K562 (cell line): ENCODE measurements around the gene PPFIA3. TPM values are rescaled to one million over a fixed set of nuclear protein-coding genes. Genes with fewer than 3 reads are reported as not detected.
A peak's percentile ranks its signal among the peaks of the same experiment; 100 is the strongest.

ENCODE experiments used
- ARID1B ChIP-seq: fragments of 450-650 bp; IDR thresholded peaks from 2 replicates; pipeline ENCODE4 v1.6.1; 2016; ENCODE audit warnings: antibody characterized with exemption, mild to moderate bottlenecking, inconsistent platforms
- BRD9 ChIP-seq: fragments of 450-650 bp; IDR thresholded peaks from 2 replicates; pipeline ENCODE4 v1.6.1; 2018; ENCODE audit warnings: low read depth; ENCODE audit not compliant: partially characterized antibody
- CHD4 ChIP-seq: fragments of 200-600 bp; sonication (generic); IDR thresholded peaks from 3 replicates; pipeline ENCODE4 v1.6.1; 2012; ENCODE audit warnings: low read depth, mild to moderate bottlenecking, mixed read lengths, low read length, inconsistent platforms; ENCODE audit not compliant: insufficient read depth, insufficient replicate concordance, poor library complexity, severe bottlenecking
- ETV5 ChIP-seq: sonication (generic); formaldehyde crosslinking; IDR thresholded peaks from 2 replicates; pipeline ENCODE4 v1.4.0; 2020; ENCODE audit warnings: low read depth, mild to moderate bottlenecking, missing genetic modification reagents
- MED1 ChIP-seq: sonication (generic); formaldehyde crosslinking; IDR thresholded peaks from 2 replicates; pipeline ENCODE4 v1.8.1; 2023; ENCODE audit warnings: missing genetic modification reagents, borderline replicate concordance
- MXI1 ChIP-seq: IDR thresholded peaks from 2 replicates; pipeline ENCODE4 v1.6.1; 2011; ENCODE audit warnings: low read depth, mild to moderate bottlenecking, improper control_type of control experiment, low read length
- NUFIP1 ChIP-seq: fragments of 450-650 bp; IDR thresholded peaks from 2 replicates; pipeline ENCODE4 v1.6.1; 2018; ENCODE audit not compliant: partially characterized antibody
- SREBF2 ChIP-seq: sonication (generic); formaldehyde crosslinking; IDR thresholded peaks from 2 replicates; pipeline ENCODE4 v1.4.0; 2020; ENCODE audit warnings: mild to moderate bottlenecking, missing genetic modification reagents
- ZNF785 ChIP-seq: fragments of 250-450 bp; sonication (Bioruptor Pico); IDR thresholded peaks from 2 replicates; pipeline ENCODE4 v1.4.0; 2020; ENCODE audit warnings: mild to moderate bottlenecking
- polyA plus RNA-seq, 8 experiments: library from polyadenylated mRNA; depleted of rRNA in 4 of 8; stranded (reverse) in 5 of 8; unstranded in 3 of 8; fragments of >200 nt; fragmentation: Nextera tagmentation in 2 of 8; fragmentation: Illumina TruSeq in 1 of 8; extraction: Ambion mirVana in 2 of 8; extraction: Trizol in 1 of 8; gene quantifications; 2 replicates each; pipeline versions ENCODE4 v1.2.1 to v1.2.3, GENCODE V29; 2011 to 2014; ENCODE audit warnings: inconsistent platforms in 1 of 8, missing spikeins in 1 of 8
- total RNA-seq, 7 experiments: library from RNA; depleted of rRNA in 6 of 7; stranded (reverse); fragments of >200 nt in 6 of 7; fragmentation: Illumina TruSeq in 2 of 7; extraction: Trizol in 2 of 7; gene quantifications; 2 replicates each; pipeline versions ENCODE4 v1.2.1 to v1.2.3, GENCODE V29; 2011 to 2021; ENCODE audit warnings: low replicate concordance in 1 of 7
- TF ChIP-seq, protein P1 (sequence below): fragments of 250-450 bp; sonication (Bioruptor Pico); IDR thresholded peaks from 2 replicates; pipeline ENCODE4 v1.4.0; 2020; ENCODE audit warnings: borderline replicate concordance
- TF ChIP-seq, protein P2 (sequence below): sonication (generic); formaldehyde crosslinking; IDR thresholded peaks from 2 replicates; pipeline ENCODE4 v1.9.0; 2022; ENCODE audit warnings: mild to moderate bottlenecking, missing genetic modification reagents
- TF ChIP-seq, protein P3 (sequence below): conservative IDR thresholded peaks from 2 replicates; pipeline ENCODE4 v1.6.1; 2011; ENCODE audit warnings: low read depth, mild to moderate bottlenecking, low read length; ENCODE audit not compliant: control insufficient read depth
- TF ChIP-seq, protein P4 (sequence below): fragments of 200-400 bp; formaldehyde crosslinking; IDR thresholded peaks from 2 replicates; pipeline ENCODE4 v1.6.1; 2017; ENCODE audit warnings: mild to moderate bottlenecking, low read depth, low read length, moderate library complexity
- TF ChIP-seq, protein P5 (sequence below): fragments of 250-450 bp; sonication (Bioruptor Pico); IDR thresholded peaks from 2 replicates; pipeline ENCODE4 v1.5.0; 2020; ENCODE audit warnings: mild to moderate bottlenecking
- TF ChIP-seq, protein P6 (sequence below): sonication (generic); formaldehyde crosslinking; IDR thresholded peaks from 2 replicates; pipeline ENCODE4 v1.8.0; 2022; ENCODE audit warnings: missing genetic modification reagents, mild to moderate bottlenecking, borderline replicate concordance

The PPFIA3 gene
- total and polyA plus RNA-seq, 9 of the 15 experiments (the other 6 are each of a cell fraction or from before 2014, with no cell fraction given): 0.10 to 53.0 (median 17.6) TPM

DNA sequence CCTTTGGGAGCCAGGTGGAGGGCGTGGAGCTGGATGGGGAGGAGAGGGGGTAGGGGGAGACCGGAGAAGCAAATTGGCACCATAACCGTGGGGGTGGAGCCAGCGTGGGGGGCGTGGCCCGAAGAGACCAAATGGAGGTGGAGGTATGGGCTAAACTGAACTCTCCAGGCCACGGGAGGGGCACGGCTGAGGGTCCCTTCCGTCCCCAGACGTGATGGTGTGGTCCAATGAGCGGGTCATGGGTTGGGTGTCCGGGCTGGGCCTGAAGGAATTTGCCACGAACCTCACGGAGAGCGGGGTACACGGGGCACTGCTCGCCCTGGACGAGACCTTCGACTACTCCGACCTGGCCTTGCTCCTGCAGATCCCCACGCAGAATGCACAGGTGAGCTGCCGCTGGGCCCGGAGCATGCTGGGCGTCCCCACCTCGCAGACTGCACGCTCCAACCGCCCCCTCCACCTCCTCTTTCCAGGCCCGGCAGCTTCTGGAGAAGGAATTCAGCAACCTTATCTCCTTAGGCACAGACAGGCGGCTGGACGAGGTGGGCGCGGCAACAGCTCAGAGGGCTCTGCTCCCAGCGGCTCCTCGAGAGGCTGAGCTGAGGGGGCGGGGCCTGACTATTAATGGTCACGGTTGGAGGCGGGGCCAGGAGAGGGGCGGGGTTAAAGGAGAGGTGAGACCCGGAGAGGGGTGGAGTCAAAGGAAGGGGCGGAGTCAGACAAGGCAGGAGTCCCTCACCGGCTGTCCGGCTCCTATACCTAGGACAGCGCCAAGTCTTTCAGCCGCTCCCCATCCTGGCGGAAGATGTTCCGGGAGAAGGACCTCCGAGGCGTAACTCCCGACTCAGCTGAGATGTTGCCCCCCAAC lies 29.7 kb downstream of the PPFIA3 start (continued):
- TF ChIP-seq, protein P1, sequence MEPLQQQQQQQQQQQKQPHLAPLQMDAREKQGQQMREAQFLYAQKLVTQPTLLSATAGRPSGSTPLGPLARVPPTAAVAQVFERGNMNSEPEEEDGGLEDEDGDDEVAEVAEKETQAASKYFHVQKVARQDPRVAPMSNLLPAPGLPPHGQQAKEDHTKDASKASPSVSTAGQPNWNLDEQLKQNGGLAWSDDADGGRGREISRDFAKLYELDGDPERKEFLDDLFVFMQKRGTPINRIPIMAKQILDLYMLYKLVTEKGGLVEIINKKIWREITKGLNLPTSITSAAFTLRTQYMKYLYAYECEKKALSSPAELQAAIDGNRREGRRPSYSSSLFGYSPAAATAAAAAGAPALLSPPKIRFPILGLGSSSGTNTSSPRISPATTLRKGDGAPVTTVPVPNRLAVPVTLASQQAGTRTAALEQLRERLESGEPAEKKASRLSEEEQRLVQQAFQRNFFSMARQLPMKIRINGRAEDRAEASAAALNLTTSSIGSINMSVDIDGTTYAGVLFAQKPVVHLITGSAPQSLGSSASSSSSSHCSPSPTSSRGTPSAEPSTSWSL (CRISPR knock-in tag): no peak
- no peak for TF ChIP-seq SREBF2 (CRISPR knock-in tag)
- no peak for TF ChIP-seq ZNF785 (CRISPR knock-in tag)
- TF ChIP-seq, protein P2, sequence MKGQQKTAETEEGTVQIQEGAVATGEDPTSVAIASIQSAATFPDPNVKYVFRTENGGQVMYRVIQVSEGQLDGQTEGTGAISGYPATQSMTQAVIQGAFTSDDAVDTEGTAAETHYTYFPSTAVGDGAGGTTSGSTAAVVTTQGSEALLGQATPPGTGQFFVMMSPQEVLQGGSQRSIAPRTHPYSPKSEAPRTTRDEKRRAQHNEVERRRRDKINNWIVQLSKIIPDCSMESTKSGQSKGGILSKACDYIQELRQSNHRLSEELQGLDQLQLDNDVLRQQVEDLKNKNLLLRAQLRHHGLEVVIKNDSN (CRISPR knock-in tag): peak; percentile 29; the same call in 1 of the 2 replicates
- no peak for TF ChIP-seq MXI1
- TF ChIP-seq CHD4: no peak
- TF ChIP-seq, protein P3, sequence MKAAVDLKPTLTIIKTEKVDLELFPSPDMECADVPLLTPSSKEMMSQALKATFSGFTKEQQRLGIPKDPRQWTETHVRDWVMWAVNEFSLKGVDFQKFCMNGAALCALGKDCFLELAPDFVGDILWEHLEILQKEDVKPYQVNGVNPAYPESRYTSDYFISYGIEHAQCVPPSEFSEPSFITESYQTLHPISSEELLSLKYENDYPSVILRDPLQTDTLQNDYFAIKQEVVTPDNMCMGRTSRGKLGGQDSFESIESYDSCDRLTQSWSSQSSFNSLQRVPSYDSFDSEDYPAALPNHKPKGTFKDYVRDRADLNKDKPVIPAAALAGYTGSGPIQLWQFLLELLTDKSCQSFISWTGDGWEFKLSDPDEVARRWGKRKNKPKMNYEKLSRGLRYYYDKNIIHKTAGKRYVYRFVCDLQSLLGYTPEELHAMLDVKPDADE: peak; percentile 49; the same call in 1 of the 2 replicates
- TF ChIP-seq, protein P4, sequence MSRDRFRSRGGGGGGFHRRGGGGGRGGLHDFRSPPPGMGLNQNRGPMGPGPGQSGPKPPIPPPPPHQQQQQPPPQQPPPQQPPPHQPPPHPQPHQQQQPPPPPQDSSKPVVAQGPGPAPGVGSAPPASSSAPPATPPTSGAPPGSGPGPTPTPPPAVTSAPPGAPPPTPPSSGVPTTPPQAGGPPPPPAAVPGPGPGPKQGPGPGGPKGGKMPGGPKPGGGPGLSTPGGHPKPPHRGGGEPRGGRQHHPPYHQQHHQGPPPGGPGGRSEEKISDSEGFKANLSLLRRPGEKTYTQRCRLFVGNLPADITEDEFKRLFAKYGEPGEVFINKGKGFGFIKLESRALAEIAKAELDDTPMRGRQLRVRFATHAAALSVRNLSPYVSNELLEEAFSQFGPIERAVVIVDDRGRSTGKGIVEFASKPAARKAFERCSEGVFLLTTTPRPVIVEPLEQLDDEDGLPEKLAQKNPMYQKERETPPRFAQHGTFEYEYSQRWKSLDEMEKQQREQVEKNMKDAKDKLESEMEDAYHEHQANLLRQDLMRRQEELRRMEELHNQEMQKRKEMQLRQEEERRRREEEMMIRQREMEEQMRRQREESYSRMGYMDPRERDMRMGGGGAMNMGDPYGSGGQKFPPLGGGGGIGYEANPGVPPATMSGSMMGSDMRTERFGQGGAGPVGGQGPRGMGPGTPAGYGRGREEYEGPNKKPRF: no peak
- peak; percentile 87 for TF ChIP-seq ARID1B
- no peak for TF ChIP-seq BRD9
- TF ChIP-seq, protein P5, sequence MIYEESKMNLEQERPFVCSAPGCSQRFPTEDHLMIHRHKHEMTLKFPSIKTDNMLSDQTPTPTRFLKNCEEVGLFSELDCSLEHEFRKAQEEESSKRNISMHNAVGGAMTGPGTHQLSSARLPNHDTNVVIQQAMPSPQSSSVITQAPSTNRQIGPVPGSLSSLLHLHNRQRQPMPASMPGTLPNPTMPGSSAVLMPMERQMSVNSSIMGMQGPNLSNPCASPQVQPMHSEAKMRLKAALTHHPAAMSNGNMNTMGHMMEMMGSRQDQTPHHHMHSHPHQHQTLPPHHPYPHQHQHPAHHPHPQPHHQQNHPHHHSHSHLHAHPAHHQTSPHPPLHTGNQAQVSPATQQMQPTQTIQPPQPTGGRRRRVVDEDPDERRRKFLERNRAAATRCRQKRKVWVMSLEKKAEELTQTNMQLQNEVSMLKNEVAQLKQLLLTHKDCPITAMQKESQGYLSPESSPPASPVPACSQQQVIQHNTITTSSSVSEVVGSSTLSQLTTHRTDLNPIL (CRISPR knock-in tag): no peak
- no peak for TF ChIP-seq NUFIP1
- TF ChIP-seq ETV5 (CRISPR knock-in tag): peak; percentile 75; the same call in 1 of the 2 replicates
- TF ChIP-seq, protein P6, sequence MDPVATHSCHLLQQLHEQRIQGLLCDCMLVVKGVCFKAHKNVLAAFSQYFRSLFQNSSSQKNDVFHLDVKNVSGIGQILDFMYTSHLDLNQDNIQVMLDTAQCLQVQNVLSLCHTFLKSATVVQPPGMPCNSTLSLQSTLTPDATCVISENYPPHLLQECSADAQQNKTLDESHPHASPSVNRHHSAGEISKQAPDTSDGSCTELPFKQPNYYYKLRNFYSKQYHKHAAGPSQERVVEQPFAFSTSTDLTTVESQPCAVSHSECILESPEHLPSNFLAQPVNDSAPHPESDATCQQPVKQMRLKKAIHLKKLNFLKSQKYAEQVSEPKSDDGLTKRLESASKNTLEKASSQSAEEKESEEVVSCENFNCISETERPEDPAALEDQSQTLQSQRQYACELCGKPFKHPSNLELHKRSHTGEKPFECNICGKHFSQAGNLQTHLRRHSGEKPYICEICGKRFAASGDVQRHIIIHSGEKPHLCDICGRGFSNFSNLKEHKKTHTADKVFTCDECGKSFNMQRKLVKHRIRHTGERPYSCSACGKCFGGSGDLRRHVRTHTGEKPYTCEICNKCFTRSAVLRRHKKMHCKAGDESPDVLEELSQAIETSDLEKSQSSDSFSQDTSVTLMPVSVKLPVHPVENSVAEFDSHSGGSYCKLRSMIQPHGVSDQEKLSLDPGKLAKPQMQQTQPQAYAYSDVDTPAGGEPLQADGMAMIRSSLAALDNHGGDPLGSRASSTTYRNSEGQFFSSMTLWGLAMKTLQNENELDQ: no peak
- no peak for TF ChIP-seq MED1
